ENCODE measurements around the gene FOXD1.

- TF ChIP-seq CTCF (IDR thresholded peaks at IDR 0.05; ENCODE audit: poor library complexity): no peak
- no peak for TF ChIP-seq EZH2phosphoT487 (IDR thresholded peaks at IDR 0.05; ENCODE audit: low read depth, severe bottlenecking, unreplicated experiment)
Observed at GRCh38 chr5:73460133-73460532, 11.6 kb upstream of the FOXD1 start.

All from hepatocyte (in vitro differentiated cells).